T-helper 2 cell (primary cell): Measurements from ENCODE around the gene CPNE5.

Source experiments
- DNase-seq, 5 experiments: peaks; one replicate each; pipeline versions ENCODE4 v3.0.0 to v3.0.0-alpha.2; 2012 to 2022

The CPNE5 gene

GRCh38 chr6:36788768-36789167, 50.5 kb downstream of the CPNE5 start:
- no peak for DNase-seq

DNA sequence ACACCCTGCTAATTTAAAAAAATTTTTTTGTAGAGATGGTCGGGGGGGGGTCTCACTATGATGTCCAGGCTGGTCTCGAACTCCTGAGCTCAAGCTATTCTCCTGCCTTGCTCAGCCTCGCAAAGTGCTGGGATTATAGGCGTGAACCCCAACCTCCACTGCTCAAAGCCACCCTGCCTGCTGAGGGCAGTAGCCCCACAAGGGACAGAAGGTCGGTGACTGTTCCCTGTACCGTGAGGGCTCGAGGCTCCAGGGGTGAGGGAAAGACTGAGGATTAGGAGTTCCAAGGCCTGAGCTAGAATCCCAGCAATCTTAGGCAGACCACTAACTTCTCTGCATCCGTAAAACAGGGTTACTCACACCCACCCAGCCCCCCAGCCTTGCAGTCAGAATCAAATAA, 51.1 kb downstream of the CPNE5 start:
- no peak for DNase-seq

DNA sequence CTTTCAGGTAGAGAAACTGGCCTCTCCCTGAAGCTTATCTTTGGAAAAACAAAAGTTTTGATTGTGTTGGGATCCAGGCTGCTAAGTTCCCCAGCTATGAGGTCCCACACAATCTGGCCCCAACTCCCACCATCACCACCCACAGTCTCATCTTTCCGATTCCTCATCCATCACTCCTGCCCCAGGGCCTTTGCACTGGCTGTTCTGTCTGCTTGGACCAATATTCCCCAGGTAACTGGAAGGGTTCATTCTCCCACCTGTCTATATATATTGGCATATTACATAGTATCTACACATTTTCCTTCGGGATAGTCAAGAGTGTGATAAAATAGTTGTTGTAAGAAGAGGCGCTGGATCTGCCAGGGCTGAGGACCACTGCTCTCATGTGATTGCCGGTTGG, 52.0 kb downstream of the CPNE5 start:
- no peak for DNase-seq

GRCh38 chr6:36786055-36786675, 53.1 kb downstream of the CPNE5 start:
- no peak for DNase-seq

DNA sequence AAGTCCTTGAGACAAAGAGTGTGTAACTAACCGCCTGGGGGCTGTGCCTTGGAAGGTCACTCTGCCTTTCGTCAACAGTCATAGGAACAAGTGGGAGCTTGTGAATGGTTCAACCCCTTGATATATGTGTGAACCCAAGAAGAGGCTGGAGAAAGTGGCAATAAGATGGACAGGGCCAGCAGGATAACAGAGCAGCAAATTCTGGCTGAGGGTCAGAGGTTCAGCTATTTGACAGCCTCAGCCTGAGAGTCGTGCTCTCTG, 54.9 kb downstream of the CPNE5 start:
- no peak for DNase-seq

DNA sequence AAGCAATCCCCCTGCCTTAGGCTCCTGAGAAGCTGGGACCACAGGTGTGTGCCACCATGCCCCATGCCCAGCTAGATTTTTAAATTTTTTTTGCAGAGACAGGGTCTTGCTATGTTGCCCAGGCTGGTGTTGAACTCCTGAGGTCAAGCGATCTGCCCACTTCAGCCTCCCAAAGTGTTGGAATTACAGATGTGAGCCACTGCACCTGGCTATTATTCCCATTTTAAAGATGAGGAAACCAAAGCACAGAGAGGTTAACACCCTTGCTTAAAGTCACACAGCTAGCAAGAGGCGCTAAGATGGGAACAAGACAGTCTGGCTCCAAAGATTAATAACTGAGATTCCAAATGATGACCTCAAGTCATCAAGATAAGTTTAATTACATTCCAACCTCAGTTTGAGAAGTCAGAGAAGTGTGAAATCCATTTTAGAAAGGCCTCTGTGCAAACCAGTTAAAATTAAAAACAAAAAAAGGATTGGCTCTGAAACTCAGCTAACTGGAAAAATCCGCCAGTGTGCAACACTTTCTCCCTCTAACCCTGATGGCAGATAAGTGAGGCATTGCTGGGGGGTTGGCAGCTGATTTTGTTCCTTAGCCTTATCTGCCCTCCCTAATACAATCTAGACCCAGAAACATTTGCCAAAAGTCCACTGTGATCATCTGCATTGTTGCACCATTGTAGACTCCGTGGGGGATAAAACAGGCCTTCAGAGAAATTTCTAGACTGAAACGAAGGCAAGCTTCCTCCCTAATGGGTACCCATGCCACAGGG, 55.5 kb downstream of the CPNE5 start:
- DNase-seq = no peak

DNA sequence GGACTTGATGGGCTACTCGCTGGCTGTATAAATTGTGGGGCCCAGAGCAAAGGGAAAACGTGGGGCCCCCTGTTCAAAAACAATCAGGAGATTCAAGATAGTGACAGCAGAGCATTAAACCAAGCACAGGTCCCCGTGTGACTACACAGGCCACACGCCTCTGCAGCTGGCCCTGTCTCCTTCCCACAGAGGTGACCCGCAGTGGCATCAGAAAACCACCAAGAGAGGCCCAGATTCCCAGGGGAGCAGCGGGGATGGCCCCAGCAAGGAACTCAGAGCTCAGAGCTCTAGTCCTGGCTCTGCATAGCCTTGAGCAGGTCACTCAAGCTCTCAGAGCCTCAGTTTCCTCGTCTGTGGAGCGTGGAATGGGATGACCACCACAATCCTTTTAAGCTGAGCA, 57.6 kb downstream of the CPNE5 start:
- no peak for DNase-seq

DNA sequence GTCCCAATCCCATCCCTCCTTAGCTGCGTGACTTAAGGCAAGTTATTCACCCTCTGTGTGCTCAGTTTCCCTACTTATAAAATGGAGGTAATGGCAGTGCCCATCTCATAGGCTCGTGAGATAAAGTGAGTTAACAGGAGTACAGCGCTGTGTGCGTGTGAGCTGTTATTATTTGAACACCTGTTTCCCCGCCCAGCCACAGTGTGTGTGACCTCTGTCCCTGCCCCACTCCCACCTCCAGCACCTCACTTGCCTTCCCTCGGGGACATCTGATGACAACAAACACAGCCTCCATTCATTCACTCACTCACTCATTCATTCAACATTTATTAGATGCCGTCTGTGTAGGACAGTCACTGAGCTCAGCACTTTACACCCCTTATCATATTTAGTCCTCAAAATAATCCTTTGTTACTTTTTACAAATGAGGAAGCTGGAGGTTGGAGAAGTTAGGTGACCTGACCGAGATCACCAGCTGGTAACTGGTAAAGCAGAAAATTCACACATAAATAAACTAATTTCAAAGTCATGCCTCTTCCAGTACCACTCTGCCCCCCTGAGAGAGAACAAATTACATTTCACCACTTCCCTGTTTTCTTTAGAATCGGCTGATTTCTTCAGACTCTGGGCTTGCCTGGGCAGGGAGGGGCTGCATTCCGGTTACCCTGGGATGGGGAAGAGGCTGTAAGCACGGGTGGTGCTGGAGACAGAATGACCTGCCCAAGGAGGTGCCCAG, 58.6 kb downstream of the CPNE5 start:
- DNase-seq = no peak

DNA sequence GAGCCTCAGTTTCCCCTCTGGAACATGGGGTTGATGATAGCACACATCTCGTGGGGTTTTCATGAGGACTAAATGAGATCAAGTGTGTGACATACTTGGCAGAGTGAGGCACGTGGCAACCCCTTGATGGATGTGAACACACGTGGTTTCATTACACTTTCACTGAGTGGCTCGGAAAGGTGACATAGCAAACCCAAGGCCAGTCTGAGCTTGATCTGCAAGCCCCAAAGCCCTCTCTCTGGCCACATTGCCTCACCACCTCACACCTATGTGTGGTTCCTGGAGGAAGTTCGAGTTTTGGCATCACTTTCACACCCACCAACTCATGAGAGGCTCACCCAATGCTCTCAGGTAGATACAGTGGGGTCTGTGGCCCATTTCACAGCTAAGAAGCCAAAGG, 60.0 kb downstream of the CPNE5 start:
- DNase-seq = peak in 2 of 5 experiments; percentile 30 to 45

DNA sequence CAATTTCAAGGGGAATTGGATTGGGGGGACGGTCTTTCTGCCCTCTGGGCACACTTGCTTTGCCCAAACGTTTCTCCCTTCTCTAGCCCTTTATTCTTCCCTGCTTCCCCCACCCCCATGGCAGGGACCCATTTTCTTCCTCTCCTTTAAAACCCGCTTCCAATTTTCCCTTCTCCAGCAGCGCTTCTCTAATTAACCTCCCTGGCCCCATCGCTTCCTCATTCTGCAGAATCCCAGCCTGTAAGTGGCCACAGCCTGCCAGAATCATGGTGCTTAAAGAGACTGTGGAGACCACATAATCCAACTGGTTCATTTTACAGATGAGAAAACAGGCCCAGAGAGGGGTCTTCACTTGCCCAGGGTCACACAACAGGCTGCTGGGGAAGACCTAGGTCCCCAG, 61.4 kb downstream of the CPNE5 start:
- DNase-seq = no peak

DNA sequence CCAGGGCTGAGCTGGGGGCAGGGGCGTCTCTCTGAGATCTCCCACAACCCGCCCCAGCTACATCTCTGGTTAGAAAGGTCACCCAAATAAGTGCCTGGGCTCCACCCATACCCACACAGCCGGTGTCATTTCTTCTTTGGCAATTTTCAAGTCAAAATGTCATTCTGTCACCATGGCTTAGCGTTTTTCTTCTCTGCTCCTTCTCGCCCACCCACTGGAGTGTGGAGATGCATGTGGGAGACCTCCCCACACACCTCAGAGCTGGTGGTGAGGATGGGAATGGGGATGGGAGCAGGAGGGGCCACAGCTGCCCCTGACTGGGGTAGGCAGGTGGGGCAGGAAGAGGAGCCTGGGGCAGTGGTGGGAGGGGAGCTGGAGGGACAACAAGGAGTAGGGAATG, 63.1 kb downstream of the CPNE5 start:
- no peak for DNase-seq

- no peak for DNase-seq
Observed at GRCh38 chr6:36774331-36774730, 64.9 kb downstream of the CPNE5 start.

DNA sequence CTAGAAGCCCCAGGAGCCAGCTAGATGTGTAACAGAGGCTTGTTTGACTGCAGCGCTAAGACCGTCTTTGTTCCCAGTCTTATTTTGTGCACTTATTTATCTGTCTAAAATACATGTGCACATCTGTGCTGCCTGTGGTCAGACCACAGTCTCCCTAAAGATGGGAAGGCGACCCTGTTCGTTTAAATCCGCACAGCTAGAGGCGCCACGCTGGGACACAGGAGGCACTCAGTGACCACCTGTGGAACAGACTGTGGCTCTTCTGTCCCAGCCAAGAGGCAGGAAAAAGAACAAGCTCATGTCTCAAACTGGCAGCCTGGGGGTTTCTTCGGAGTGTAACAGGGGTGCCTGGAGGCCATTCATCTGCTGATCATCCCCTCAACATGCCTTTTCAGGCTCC, 66.8 kb downstream of the CPNE5 start:
- DNase-seq = no peak

DNA sequence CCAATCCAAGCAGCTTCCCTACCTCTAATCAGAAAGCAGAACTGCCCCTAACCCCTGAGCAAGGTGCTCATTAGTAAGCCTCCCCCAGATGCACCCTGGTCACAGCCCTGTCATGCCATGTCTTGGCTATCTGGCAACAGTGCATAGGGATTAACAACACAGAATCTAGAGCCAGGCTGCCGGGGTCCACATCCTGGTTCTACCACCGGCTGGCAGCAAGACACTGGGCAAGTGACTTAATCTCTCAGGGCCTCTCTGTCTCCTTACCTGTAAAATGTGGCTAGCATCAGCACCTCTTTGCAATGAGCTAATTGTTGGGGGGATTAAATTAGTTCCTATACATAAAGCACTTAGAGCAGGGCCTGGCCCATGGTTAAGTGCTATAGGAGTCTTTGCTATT, 68.1 kb downstream of the CPNE5 start:
- no peak for DNase-seq

DNA sequence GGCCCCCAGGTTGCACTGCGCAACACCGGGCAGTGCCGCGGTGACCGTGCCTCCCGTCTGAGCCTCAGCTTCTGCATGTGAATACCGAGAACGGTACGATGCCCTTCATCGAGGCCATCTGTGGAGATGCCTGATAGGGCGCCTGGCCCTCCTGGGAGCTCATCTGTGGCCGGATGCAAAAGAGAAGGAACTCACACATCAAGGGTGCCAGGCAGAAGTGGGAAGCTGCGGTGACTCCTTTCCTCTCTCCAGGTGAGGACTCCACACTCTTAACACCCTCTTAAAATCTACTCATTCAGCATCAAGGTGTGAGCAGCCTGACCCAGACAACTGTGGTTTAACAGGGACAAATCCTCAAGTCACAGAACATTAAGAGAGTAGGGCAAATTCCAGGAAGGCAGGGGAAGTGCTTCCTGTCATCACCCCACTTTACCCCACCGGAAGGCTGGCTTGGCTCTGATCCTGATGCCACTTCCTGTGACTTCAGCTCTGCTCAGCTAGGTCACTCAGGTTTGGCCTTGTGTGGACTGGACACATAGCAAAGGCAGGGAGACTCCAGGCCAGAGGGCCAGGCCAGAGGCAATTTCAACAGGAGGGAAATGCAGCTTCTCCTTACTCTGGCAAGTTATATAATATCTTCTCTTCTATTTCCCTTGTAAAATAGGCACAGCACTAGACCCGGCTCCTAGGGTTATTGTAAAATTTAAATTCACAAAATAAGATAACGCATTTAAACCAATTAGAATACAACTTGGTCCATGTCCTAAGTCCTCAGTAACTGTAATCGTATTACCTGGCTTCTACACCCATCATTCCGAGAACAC, 69.4 kb downstream of the CPNE5 start:
- DNase-seq = peak in 2 of 5 experiments; percentile 54 to 66

GRCh38 chr6:36769183-36769675, 70.0 kb downstream of the CPNE5 start:
- no peak for DNase-seq

DNA sequence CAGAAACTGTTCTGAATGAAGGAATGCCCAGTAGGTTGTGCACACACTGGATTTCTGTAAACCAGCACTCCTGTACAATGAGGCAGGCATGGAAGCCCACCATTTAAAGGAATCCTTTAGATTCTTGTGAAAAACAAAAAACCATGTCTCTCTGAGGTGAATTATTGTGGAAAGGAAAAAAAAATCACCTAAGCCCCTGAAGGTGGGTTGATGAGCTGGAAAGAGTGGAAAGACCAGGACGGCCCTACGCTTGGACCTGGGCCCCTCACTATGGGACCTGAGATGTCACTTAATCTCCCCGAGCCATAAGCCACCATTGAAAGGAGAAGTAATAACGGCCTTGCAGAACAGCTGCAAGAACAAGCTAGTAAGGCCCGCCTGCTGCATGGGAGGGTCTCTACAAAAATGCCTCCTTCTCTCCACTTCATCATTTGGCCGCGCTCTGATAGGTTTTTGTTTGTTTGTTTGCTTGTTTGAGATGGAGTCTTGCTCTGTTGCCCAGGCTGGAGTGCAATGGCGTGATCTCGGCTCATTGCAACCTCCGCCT, 72.8 kb downstream of the CPNE5 start:
- DNase-seq = no peak

DNA sequence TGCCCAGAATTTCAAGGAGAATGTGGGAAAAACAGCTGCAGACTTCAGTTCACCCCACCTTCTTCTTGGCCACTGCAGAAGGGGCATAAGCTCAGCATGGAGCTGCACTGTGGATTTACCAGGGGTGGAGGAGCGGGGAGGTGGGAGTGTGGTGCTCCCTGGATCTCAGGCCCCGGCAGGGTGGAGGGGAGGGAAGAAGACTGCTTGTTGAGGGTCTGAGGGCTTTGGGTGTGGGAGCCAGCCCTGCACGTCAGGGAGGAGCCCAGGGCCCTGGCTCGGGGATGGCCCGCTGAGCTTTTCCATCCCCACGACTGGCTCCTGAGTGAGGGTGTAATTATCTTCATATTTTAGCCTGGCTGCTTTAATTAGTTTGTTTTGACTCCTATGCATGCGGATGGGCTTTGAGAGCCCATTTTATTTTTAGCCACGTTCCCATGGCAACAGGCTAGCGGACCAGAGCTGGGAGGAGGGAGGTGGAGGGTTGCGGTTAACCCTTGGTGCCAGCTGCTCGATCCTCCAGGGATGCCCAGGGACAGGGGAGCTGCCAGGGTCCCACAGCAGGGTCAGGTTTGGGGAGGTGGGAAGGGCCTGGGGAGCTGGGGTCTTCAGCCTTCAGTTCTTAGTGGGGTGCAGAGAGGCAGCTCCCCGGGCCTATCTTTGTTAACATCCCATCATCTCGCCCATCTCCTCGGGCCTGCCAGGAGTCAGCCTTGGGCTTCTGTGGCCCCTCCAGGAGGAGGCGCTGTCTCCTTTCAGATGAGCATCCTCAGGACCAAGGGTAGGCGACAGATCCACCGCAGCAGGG, 73.4 kb downstream of the CPNE5 start:
- DNase-seq = peak; percentile 45 to 80 (median 67)

DNA sequence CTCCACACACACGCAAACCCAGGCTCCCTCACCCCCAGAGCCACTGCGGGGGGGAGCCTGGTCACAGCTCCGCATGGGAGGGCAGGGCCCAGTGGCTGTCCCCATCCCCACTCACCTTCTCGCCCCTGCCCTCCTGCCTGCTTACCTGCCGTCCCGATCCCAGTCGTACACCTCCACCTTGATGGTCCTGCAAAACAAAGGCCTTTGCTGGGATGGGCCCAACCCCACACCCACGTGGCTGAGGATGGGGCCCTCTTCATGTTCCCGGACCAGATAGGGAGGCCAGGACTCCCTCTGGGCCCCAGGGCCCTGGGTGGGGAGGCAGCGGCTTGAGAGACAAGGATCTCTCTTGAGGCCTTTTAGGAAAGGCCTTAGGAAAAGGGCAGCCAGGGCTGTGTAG, 74.1 kb downstream of the CPNE5 start:
- DNase-seq = no peak

- no peak for DNase-seq
Observed at GRCh38 chr6:36762123-36762522, 77.1 kb downstream of the CPNE5 start.

DNA sequence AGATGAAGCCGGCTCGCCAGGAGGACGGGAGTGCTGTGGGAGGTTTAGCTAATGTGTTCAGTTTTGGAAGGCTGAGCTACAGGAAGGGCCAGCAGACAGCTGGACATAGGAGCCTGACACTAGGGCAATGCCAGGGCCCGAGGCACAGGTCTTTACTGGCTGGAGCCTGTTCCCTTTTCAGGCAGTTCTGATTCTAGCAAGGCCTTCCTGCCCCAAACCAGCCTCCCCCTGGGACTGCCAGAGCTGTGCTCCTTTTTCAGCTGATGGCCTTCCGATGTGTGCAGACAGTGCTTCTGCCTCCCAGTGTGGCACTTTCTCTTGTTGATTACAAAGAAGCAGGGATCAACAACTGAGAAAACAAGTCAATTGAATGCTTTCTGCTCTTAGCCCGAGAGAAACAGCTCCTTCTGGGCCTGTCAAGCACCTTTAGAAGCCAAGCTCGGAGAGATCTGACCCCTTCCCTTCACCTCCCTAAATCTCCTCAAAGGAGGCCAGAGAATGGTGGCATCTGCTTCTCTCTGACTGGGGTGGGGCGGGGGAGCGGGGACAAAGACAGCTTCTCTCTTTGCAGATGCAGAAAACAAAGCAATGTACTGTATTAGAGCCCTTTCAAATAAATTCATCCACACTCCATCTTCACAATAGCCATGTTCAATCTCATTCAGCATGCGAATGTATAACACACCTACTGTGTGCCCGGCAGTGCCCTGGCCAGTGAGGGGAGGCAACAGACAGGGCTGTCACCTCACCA, 78.4 kb downstream of the CPNE5 start:
- no peak for DNase-seq
